ENCODE results near the gene MRAP2.

Gene MRAP2

DNA sequence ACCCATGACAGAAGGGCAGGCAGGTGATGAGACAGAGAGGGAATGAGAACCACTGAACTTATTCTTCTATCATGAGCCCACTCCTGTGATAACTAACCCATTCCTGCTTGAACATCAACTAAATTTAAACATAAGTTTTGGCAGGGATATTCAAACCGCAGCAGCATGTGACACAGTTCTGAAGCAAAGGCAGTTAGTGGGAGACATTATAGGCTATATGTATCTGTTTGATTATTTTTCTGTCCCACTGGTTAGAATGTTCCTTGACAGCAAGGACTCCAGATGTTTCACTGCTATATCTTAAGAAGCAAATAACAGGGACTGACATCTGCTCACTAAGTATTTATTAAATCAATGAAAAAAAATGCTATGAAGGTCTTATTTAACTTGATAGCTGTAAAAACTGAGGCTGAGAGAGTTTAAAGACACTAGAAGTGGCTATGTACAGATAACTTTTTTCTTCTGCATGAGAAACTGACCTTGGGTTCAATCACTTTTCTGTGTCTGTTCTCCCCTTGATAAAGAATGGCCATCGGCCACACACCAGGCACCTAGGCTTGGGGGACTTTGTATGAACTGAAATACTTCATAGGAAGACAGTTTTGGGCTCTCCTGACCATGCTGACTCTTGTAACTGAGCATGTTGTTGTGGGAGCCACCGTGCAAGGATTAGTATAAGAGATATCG is 102.9 kb downstream of the MRAP2 start:
- no peak for DNase-seq

DNA sequence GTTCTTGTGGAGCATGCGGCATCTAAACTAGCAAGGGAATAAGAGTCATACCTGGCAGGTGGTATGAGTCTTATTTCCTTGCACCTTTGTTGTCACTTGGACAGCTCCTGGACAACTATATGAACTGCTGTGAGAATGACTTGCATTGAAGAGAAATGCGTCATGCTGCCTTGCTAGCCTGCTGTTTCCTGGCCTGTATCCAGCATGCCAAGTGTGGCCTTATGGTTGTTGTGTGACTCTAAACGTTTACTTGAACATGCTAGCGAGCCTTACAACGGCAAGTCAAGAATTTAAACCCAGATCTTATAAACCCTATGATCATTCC is 103.4 kb downstream of the MRAP2 start:
- DNase-seq: no peak

DNA sequence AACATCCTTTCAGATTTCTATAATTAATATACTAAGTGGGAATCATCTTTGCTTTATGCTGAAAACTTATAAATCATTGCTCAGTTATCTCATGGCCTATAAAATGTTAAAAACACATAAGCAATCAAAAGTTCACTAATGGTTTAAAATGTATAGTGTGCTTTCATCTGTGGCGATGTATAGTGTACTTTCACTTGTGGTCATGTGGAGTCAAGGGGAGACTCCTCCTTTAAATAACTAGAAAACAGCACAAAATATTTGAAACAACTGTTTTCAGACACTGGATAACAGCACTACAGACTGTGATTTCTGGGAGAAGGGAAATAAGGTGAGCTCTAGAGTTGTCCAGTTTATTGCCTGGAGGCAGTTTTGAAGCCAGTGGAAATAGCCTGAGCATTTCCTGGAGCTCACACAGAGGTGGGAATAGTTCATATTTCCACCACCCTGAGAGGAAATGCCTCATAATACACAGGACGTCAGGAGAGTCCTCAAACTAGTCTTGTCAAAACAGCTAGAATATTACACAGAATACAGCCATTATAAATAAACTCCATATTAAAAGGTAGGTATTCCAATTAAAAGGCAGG is 104.5 kb downstream of the MRAP2 start:
- no peak for DNase-seq

DNA sequence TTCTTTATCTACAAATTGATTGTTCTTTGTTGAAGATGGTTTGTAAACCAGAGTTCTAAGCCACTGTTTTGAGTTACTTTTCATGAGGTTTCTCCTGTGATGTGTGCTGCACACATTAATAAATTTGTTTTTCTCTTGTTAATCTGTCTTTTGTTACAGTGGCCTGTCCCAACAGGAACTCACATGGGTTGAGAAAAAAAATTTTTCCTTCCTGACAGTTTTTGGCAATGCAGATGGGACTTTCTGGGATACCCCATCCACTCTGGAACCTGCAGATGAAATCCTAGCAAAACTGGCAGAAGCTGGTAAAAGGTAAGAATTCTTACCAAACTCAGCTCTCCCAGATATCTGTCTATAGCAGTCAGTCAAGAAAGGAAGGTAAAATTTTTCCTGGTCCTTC is 105.7 kb downstream of the MRAP2 start:
- no peak for DNase-seq

All from hippocampal formation (tissue), 2 donors.